Activated B cell treated with CpG ODN at 0.5 μM for 24 hours (primary cell): ENCODE data around the gene CFAP299. TPM values are rescaled to one million over a fixed set of nuclear protein-coding genes. Genes with fewer than 3 reads are reported as not detected.

ENCODE experiments used
- ATAC-seq: fragments of 200-7000 bp; cut with Tn5 transposase; one replicate; pipeline ENCODE4 v1.10.0; 2021; ENCODE audit warnings: low read depth, mild to moderate bottlenecking, moderate library complexity
- CTCF ChIA-PET: fragments of 350-600 bp; sonication (Branson Sonifier 250); formaldehyde crosslinking; loops from one replicate; lab custom pipeline; 2021; ENCODE audit warnings: antibody characterized with exemption; lab: Charles Lee
- POLR2A ChIA-PET: fragments of 350-600 bp; sonication (Branson Sonifier 250); formaldehyde crosslinking; loops from one replicate; lab custom pipeline; 2021; ENCODE audit warnings: antibody characterized with exemption; lab: Charles Lee
- DNase-seq: peaks from one replicate; pipeline ENCODE4 v3.0.0; 2022
- H3K27ac Mint-ChIP-seq: one replicate; pipeline ENCODE4 v1.8.0; 2020; ENCODE audit warnings: mixed read lengths
- H3K27me3 Mint-ChIP-seq: one replicate; pipeline ENCODE4 v1.8.0; 2021; ENCODE audit warnings: mixed read lengths
- H3K36me3 Mint-ChIP-seq: one replicate; pipeline ENCODE4 v1.8.0; 2021; ENCODE audit warnings: low read depth, mixed read lengths
- H3K4me1 Mint-ChIP-seq: one replicate; pipeline ENCODE4 v1.8.0; 2021; ENCODE audit warnings: mixed read lengths
- H3K4me3 Mint-ChIP-seq: one replicate; pipeline ENCODE4 v1.8.0; 2020; ENCODE audit warnings: mild to moderate bottlenecking, mixed read lengths
- H3K9me3 Mint-ChIP-seq: one replicate; pipeline ENCODE4 v1.8.0; 2020; ENCODE audit warnings: mixed read lengths
- CTCF ChIP-seq: fragments of 200-600 bp; IDR thresholded peaks from one replicate; pipeline ENCODE4 v1.8.0; 2022; ENCODE audit warnings: antibody characterized with exemption, mild to moderate bottlenecking
- intact Hi-C: fragments of 100-400 bp; cut with micrococcal nuclease; formaldehyde crosslinking; loops from one replicate; pipeline ENCODE4 v1.15.1; 2024
- total RNA-seq: library from RNA; stranded (reverse); gene quantifications from 2 replicates; pipeline ENCODE4 v1.2.3, GENCODE V29; 2022

The CFAP299 gene
- total RNA-seq, 1 donor from 2014 or later, result not detected

GRCh38 chr4:80568891-80569290 is 233.4 kb downstream of the CFAP299 start:
- CTCF ChIA-PET, result no interaction called here
- H3K9me3 Mint-ChIP-seq, result peaks cover 4% of the 10 kb centered on the region
- no peak for TF ChIP-seq CTCF
- ATAC-seq, result no peak
- DNase-seq, result no peak
- POLR2A ChIA-PET, result no interaction called here
- no peaks in the 10 kb centered on the region for H3K36me3 Mint-ChIP-seq
- H3K27ac Mint-ChIP-seq, result no peak overlapping the region
- no peak overlapping the region for H3K4me3 Mint-ChIP-seq
- H3K27me3 Mint-ChIP-seq, result peaks cover 2% of the 10 kb centered on the region
- intact Hi-C loops, result no loop called here
- H3K4me1 Mint-ChIP-seq, result no peaks in the 10 kb centered on the region

- POLR2A ChIA-PET, result no interaction called here
- H3K27me3 Mint-ChIP-seq, result no peaks in the 10 kb centered on the region
- CTCF ChIA-PET, result no interaction called here
- DNase-seq (no peak), ATAC-seq (no peak)
- no peak overlapping the region for H3K27ac Mint-ChIP-seq
- no peak for TF ChIP-seq CTCF
- H3K4me3 Mint-ChIP-seq, result no peak overlapping the region
- peaks cover 3% of the 10 kb centered on the region for H3K4me1 Mint-ChIP-seq
- H3K9me3 Mint-ChIP-seq, result peaks cover 4% of the 10 kb centered on the region
- H3K36me3 Mint-ChIP-seq, result no peaks in the 10 kb centered on the region
- intact Hi-C loops, result no loop called here
These were observed 241.3 kb downstream of the CFAP299 start for GRCh38 chr4:80576796-80577195.

- no peak for DNase-seq
- ChIA-PET POLR2A (no interaction called here), CTCF (no interaction called here)
- Mint-ChIP-seq H3K4me1 (peaks cover 3% of the 10 kb centered on the region), H3K27me3 (no peaks in the 10 kb centered on the region), H3K9me3 (peaks cover 4% of the 10 kb centered on the region), H3K36me3 (no peaks in the 10 kb centered on the region), H3K4me3 (no peak overlapping the region), H3K27ac (no peak overlapping the region)
- intact Hi-C loops, result no loop called here
- no peak for TF ChIP-seq CTCF
- ATAC-seq, result no peak
These were observed 242.5 kb downstream of the CFAP299 start for GRCh38 chr4:80578001-80578400.

GRCh38 chr4:80585542-80585941 is 250.0 kb downstream of the CFAP299 start:
- Mint-ChIP-seq H3K36me3 (no peaks in the 10 kb centered on the region), H3K4me3 (no peak overlapping the region), H3K4me1 (peaks cover 3% of the 10 kb centered on the region), H3K9me3 (no peaks in the 10 kb centered on the region), H3K27me3 (no peaks in the 10 kb centered on the region), H3K27ac (no peak overlapping the region)
- DNase-seq, result no peak
- TF ChIP-seq CTCF, result no peak
- POLR2A ChIA-PET, result no interaction called here
- intact Hi-C loops, result no loop called here
- CTCF ChIA-PET, result no interaction called here
- ATAC-seq, result no peak

GRCh38 chr4:80586716-80587115 is 251.2 kb downstream of the CFAP299 start:
- ChIA-PET POLR2A (no interaction called here), CTCF (no interaction called here)
- H3K36me3 Mint-ChIP-seq, result no peaks in the 10 kb centered on the region
- intact Hi-C loops, result no loop called here
- no peak overlapping the region for H3K4me3 Mint-ChIP-seq
- no peak for ATAC-seq
- TF ChIP-seq CTCF, result no peak
- no peak overlapping the region for H3K27ac Mint-ChIP-seq
- no peak for DNase-seq
- H3K9me3 Mint-ChIP-seq, result no peaks in the 10 kb centered on the region
- H3K4me1 Mint-ChIP-seq, result peaks cover 3% of the 10 kb centered on the region
- no peaks in the 10 kb centered on the region for H3K27me3 Mint-ChIP-seq
